Large intestine (tissue), 3 donors: ENCODE data around the gene PRKN. TPM values are rescaled to one million over a fixed set of nuclear protein-coding genes. Genes with fewer than 3 reads are reported as not detected.

Experiments
- DNase-seq, 2 donors: peaks; one replicate each; pipeline versions ENCODE4 v3.0.0 to v3.0.0-alpha.2; 2013
- H3K27ac ChIP-seq: one replicate; pipeline ENCODE4 v1.5.1; 2013; ENCODE audit warnings: low read length
- H3K27me3 ChIP-seq: 2 replicates; pipeline ENCODE4 v1.6.1; 2013; ENCODE audit warnings: low read length; ENCODE audit not compliant: control insufficient read depth, insufficient read depth
- H3K36me3 ChIP-seq: 2 replicates; pipeline ENCODE4 v1.6.1; 2013; ENCODE audit warnings: low read length; ENCODE audit not compliant: control insufficient read depth, insufficient read depth
- H3K4me1 ChIP-seq: one replicate; pipeline ENCODE4 v1.6.1; 2013; ENCODE audit warnings: low read length; ENCODE audit not compliant: control insufficient read depth, insufficient read depth
- H3K4me3 ChIP-seq: one replicate; pipeline ENCODE4 v1.5.1; 2013; ENCODE audit warnings: low read length
- H3K9me3 ChIP-seq: one replicate; pipeline ENCODE4 v1.6.1; 2013; ENCODE audit warnings: mild to moderate bottlenecking, low read depth, low read length, moderate library complexity; ENCODE audit not compliant: control insufficient read depth
- WGBS: methylation state at CpG from one replicate; pipeline ENCODE4 v1.1.5; 2013; ENCODE audit warnings: low lambda C conversion rate; ENCODE audit not compliant: insufficient coverage; 5-methylcytosine and 5-hydroxymethylcytosine counted together
- polyA plus RNA-seq: library from polyadenylated mRNA; unstranded; fragments of 120-200 nt; gene quantifications from one replicate; pipeline ENCODE4 v1.2.1, GENCODE V29; 2013

PRKN gene
- polyA plus RNA-seq, 1 donor: 2.5 TPM

- peak in 1 of 2 donors; percentile 4 for DNase-seq
- Histone ChIP-seq H3K27me3 (no peaks in the 10 kb centered on the region), H3K36me3 (no peaks in the 10 kb centered on the region), H3K27ac (no peak overlapping the region), H3K4me1 (no peaks in the 10 kb centered on the region), H3K9me3 (peaks cover 3% of the 10 kb centered on the region), H3K4me3 (no peak overlapping the region)
- 60% methylated on average over 1 of the region's 6 CpGs for WGBS
These were observed 284.9 kb downstream of the PRKN start for GRCh38 chr6:162442687-162443086.

- H3K4me1 ChIP-seq: no peaks in the 10 kb centered on the region
- no peak overlapping the region for H3K27ac ChIP-seq
- H3K27me3 ChIP-seq: no peaks in the 10 kb centered on the region
- H3K9me3 ChIP-seq: peaks cover 3% of the 10 kb centered on the region
- H3K36me3 ChIP-seq: no peaks in the 10 kb centered on the region
- H3K4me3 ChIP-seq: no peak overlapping the region
- no peak for DNase-seq
- no CpG with 5 or more reads among the region's 5 CpGs for WGBS
These were observed 285.6 kb downstream of the PRKN start for GRCh38 chr6:162441991-162442390.

- Histone ChIP-seq H3K9me3 (peaks cover 3% of the 10 kb centered on the region), H3K4me3 (no peak overlapping the region), H3K4me1 (no peaks in the 10 kb centered on the region), H3K36me3 (no peaks in the 10 kb centered on the region), H3K27me3 (no peaks in the 10 kb centered on the region), H3K27ac (no peak overlapping the region)
- DNase-seq: no peak
- no CpG with 5 or more reads among the region's 2 CpGs for WGBS
These were observed 288.6 kb downstream of the PRKN start for GRCh38 chr6:162438980-162439379.

GRCh38 chr6:162435071-162435470 is 292.5 kb downstream of the PRKN start:
- Histone ChIP-seq H3K36me3 (no peaks in the 10 kb centered on the region), H3K27me3 (no peaks in the 10 kb centered on the region), H3K27ac (no peak overlapping the region), H3K4me3 (no peak overlapping the region), H3K9me3 (peaks cover 3% of the 10 kb centered on the region), H3K4me1 (no peaks in the 10 kb centered on the region)
- DNase-seq: no peak

- no peak for DNase-seq
- 80% methylated on average over 1 of the region's 4 CpGs for WGBS
- no peak overlapping the region for H3K4me3 ChIP-seq
These were observed 306.6 kb downstream of the PRKN start for GRCh38 chr6:162421004-162421403.

GRCh38 chr6:162416831-162417537 is 310.6 kb downstream of the PRKN start:
- H3K4me3 ChIP-seq: no peak overlapping the region
- WGBS: 76% methylated on average over 2 of the region's 7 CpGs
- H3K36me3 ChIP-seq: no peaks in the 10 kb centered on the region
- no peaks in the 10 kb centered on the region for H3K4me1 ChIP-seq
- DNase-seq: no peak
- H3K9me3 ChIP-seq: no peaks in the 10 kb centered on the region
- no peaks in the 10 kb centered on the region for H3K27me3 ChIP-seq
- H3K27ac ChIP-seq: no peak overlapping the region

More at GRCh38 chr6:162421004-162421403, 306.6 kb downstream of the PRKN start:
- Histone ChIP-seq H3K36me3 (no peaks in the 10 kb centered on the region), H3K27ac (no peak overlapping the region), H3K4me1 (no peaks in the 10 kb centered on the region), H3K27me3 (no peaks in the 10 kb centered on the region), H3K9me3 (no peaks in the 10 kb centered on the region)

GRCh38 chr6:162416307-162416706 is 311.3 kb downstream of the PRKN start:
- Histone ChIP-seq H3K4me3 (no peak overlapping the region), H3K27ac (no peak overlapping the region), H3K27me3 (no peaks in the 10 kb centered on the region), H3K36me3 (no peaks in the 10 kb centered on the region), H3K4me1 (no peaks in the 10 kb centered on the region), H3K9me3 (no peaks in the 10 kb centered on the region)
- DNase-seq: no peak
- 67% methylated on average over 1 of the region's 2 CpGs for WGBS

- 100% methylated on average over 1 of the region's 8 CpGs for WGBS
- no peaks in the 10 kb centered on the region for H3K27me3 ChIP-seq
These were observed 317.6 kb downstream of the PRKN start for GRCh38 chr6:162409741-162410691.

GRCh38 chr6:162408826-162409535 is 318.6 kb downstream of the PRKN start:
- Histone ChIP-seq H3K4me3 (no peak overlapping the region), H3K4me1 (no peaks in the 10 kb centered on the region), H3K36me3 (no peaks in the 10 kb centered on the region), H3K27ac (no peak overlapping the region), H3K9me3 (no peaks in the 10 kb centered on the region), H3K27me3 (no peaks in the 10 kb centered on the region)
- WGBS: 94% methylated on average over 3 of the region's 5 CpGs
- no peak for DNase-seq

More at GRCh38 chr6:162409741-162410691, 317.6 kb downstream of the PRKN start:
- no peak for DNase-seq
- no peaks in the 10 kb centered on the region for H3K36me3 ChIP-seq
- no peaks in the 10 kb centered on the region for H3K4me1 ChIP-seq
- no peak overlapping the region for H3K27ac ChIP-seq
- H3K4me3 ChIP-seq: no peak overlapping the region
- H3K9me3 ChIP-seq: no peaks in the 10 kb centered on the region

- Histone ChIP-seq H3K4me1 (no peaks in the 10 kb centered on the region), H3K4me3 (no peak overlapping the region), H3K27ac (no peak overlapping the region), H3K27me3 (no peaks in the 10 kb centered on the region), H3K9me3 (no peaks in the 10 kb centered on the region), H3K36me3 (no peaks in the 10 kb centered on the region)
- no peak for DNase-seq
- 60% methylated on average over 1 of the region's 4 CpGs for WGBS
These were observed 322.6 kb downstream of the PRKN start for GRCh38 chr6:162404951-162405350.
